ENCODE results near the gene ESPL1.
"Not testable (repeated sequence)": the region's sequence is repeated elsewhere in the genome, so short reads cannot be mapped to it uniquely, and the experiment has no call there.

The ESPL1 gene

DNA sequence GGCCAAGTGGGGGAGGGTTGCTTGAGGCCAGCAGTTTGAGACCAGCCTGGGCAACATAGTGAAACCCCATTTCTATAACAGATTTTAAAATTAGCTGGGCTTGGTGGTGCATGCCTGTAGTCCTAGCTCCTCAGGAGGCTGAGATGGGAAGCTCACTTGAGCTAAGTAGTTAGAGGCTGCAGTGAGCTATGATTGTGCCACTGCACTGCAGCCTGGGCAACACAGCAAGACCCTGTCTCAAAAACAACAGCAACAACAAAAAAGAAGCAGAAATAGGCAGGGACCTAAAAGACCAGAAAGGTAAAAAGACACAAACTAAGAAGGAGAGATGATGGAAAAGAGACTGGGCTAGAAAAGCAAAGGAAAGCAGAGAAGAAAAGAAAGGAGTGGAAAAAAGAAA, 64.2 kb downstream of the ESPL1 start:
- not testable (repeated sequence) for H3K23ac ChIP-seq (ENCODE audit: low read depth, low read length, poor library complexity); H3K4ac ChIP-seq (ENCODE audit: low read length); H3K9me3 ChIP-seq (replicated peaks in 1 of 2; ENCODE audit: control insufficient read depth in 2 of 2, insufficient read depth in 1 of 2, low read depth in 1 of 2, low read length in 2 of 2); H3K36me3 ChIP-seq (replicated peaks in 1 of 2; ENCODE audit: control insufficient read depth in 2 of 2, insufficient read depth in 2 of 2, low read length in 2 of 2); DNase-seq (ENCODE audit: low spot score); H2BK12ac ChIP-seq (ENCODE audit: low read length); H3K27ac ChIP-seq (replicated peaks; ENCODE audit: low read length); H2BK15ac ChIP-seq (ENCODE audit: low read length); H3K9ac ChIP-seq (ENCODE audit: low read depth, low read length, poor library complexity); H4K8ac ChIP-seq (ENCODE audit: low read depth, low read length); H2AFZ ChIP-seq (ENCODE audit: low read length); H2AK5ac ChIP-seq (ENCODE audit: low read depth, low read length); H3K18ac ChIP-seq (ENCODE audit: low read length); H2BK120ac ChIP-seq (ENCODE audit: low read depth, low read length); H2BK5ac ChIP-seq (ENCODE audit: low read length); H3K14ac ChIP-seq (ENCODE audit: low read length); H3K4me3 ChIP-seq (ENCODE audit: low read length in 2 of 2); H3K79me1 ChIP-seq (ENCODE audit: low read depth, low read length); H4K91ac ChIP-seq (ENCODE audit: low read depth, low read length, poor library complexity); H3K4me2 ChIP-seq (ENCODE audit: insufficient read depth, low read length, poor library complexity, severe bottlenecking)
- peaks cover 5 to 24% of the 10 kb centered on the region in 2 donors for H3K4me1 ChIP-seq (ENCODE audit: control insufficient read depth in 2 of 2, insufficient read depth in 1 of 2, low read depth in 1 of 2, low read length in 2 of 2)
- H3K27me3 ChIP-seq (ENCODE audit: control insufficient read depth in 3 of 3, insufficient read depth in 3 of 3, low read depth in 1 of 3, low read length in 3 of 3), result peaks cover 0 to 82% (median 6%) of the 10 kb centered on the region in 3 experiments

DNA sequence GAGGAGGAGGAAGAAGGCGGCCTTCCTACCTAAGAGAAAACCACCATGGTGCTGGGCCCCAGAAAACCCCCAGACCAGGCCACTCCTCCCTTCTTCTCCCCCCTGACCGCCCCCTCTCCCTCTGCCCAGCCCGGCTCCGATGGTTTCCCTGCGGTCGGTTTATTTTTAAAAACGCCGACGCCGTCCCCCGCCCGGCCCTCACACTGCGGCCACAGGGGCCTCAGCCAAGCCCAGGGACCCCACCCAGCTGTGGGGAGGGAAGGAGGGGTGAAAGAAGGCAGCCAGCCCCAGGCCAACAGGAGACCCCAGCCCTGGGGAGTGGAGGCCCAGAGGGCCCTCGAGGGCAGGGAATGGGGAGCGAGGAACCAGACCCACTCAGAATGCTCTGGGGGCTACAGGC, 64.6 kb downstream of the ESPL1 start:
- H3K27me3 ChIP-seq (ENCODE audit: control insufficient read depth in 3 of 3, insufficient read depth in 3 of 3, low read depth in 1 of 3, low read length in 3 of 3), result peaks cover 0 to 82% (median 6%) of the 10 kb centered on the region in 3 experiments
- no peak for DNase-seq (ENCODE audit: low spot score)
- H2BK12ac ChIP-seq (ENCODE audit: low read length), result no peak overlapping the region
- H4K91ac ChIP-seq (ENCODE audit: low read depth, low read length, poor library complexity), result no peak overlapping the region
- H3K9me3 ChIP-seq (replicated peaks in 1 of 2; ENCODE audit: control insufficient read depth in 2 of 2, insufficient read depth in 1 of 2, low read depth in 1 of 2, low read length in 2 of 2), result no peaks in the 10 kb centered on the region
- peaks cover 5 to 27% of the 10 kb centered on the region in 2 donors for H3K4me1 ChIP-seq (ENCODE audit: control insufficient read depth in 2 of 2, insufficient read depth in 1 of 2, low read depth in 1 of 2, low read length in 2 of 2)
- no peak overlapping the region for H3K4me3 ChIP-seq (ENCODE audit: low read length in 2 of 2)
- H3K4me2 ChIP-seq (ENCODE audit: insufficient read depth, low read length, poor library complexity, severe bottlenecking), result no peak overlapping the region
- no peak overlapping the region for H3K23ac ChIP-seq (ENCODE audit: low read depth, low read length, poor library complexity)
- H3K18ac ChIP-seq (ENCODE audit: low read length), result no peak overlapping the region
- no peak overlapping the region for H3K4ac ChIP-seq (ENCODE audit: low read length)
- H2BK120ac ChIP-seq (ENCODE audit: low read depth, low read length), result no peak overlapping the region
- no peak overlapping the region for H3K27ac ChIP-seq (replicated peaks; ENCODE audit: low read length)
- H3K36me3 ChIP-seq (replicated peaks in 1 of 2; ENCODE audit: control insufficient read depth in 2 of 2, insufficient read depth in 2 of 2, low read length in 2 of 2), result no peaks in the 10 kb centered on the region
- no peak overlapping the region for H2AK5ac ChIP-seq (ENCODE audit: low read depth, low read length)
- H3K14ac ChIP-seq (ENCODE audit: low read length), result no peak overlapping the region
- H2BK5ac ChIP-seq (ENCODE audit: low read length), result no peak overlapping the region
- H3K79me1 ChIP-seq (ENCODE audit: low read depth, low read length), result no peaks in the 10 kb centered on the region
- H3K9ac ChIP-seq (ENCODE audit: low read depth, low read length, poor library complexity), result no peak overlapping the region
- peak overlapping the region; percentile 62 for H2BK15ac ChIP-seq (ENCODE audit: low read length)
- no CpG with 5 or more reads among the region's 15 CpGs for WGBS, 2 donors (ENCODE audit: extremely low coverage in 2 of 2, insufficient read length in 2 of 2, insufficient replicate concordance in 1 of 2)
- H4K8ac ChIP-seq (ENCODE audit: low read depth, low read length), result no peak overlapping the region
- no peak overlapping the region for H2AFZ ChIP-seq (ENCODE audit: low read length)

DNA sequence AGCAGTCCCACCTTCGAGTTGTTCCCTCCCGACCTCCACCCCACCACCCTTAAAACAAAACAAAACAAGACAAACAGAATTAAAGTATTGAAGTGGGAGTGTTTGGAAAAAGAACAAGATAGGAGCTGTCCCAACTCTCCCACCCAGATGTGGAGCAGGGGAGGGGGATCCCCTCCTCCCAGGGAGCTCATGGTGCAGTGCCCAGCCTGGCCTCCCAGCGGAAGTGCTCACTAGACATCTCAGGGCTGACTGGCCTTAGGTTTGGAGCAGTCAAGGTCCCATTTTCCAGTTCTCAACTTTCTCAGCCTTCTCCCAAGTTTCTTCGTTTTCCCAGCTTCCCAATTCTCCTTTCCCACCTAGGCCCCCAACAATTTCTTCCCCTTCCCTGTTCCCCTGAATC, 65.2 kb downstream of the ESPL1 start:
- no peak overlapping the region for H3K9ac ChIP-seq (ENCODE audit: low read depth, low read length, poor library complexity)
- no peak overlapping the region for H3K27ac ChIP-seq (replicated peaks; ENCODE audit: low read length)
- no peak overlapping the region for H4K8ac ChIP-seq (ENCODE audit: low read depth, low read length)
- H2BK5ac ChIP-seq (ENCODE audit: low read length), result peak overlapping the region; percentile 57
- H3K4me1 ChIP-seq (ENCODE audit: control insufficient read depth in 2 of 2, insufficient read depth in 1 of 2, low read depth in 1 of 2, low read length in 2 of 2), result peaks cover 5 to 28% of the 10 kb centered on the region in 2 donors
- H3K4me2 ChIP-seq (ENCODE audit: insufficient read depth, low read length, poor library complexity, severe bottlenecking), result no peak overlapping the region
- no peak overlapping the region for H2AFZ ChIP-seq (ENCODE audit: low read length)
- no peak for DNase-seq (ENCODE audit: low spot score)
- no CpG with 5 or more reads among the region's 4 CpGs for WGBS, 2 donors (ENCODE audit: extremely low coverage in 2 of 2, insufficient read length in 2 of 2, insufficient replicate concordance in 1 of 2)
- no peak overlapping the region for H3K4ac ChIP-seq (ENCODE audit: low read length)
- no peak overlapping the region for H2BK15ac ChIP-seq (ENCODE audit: low read length)
- peaks cover 0 to 82% (median 4%) of the 10 kb centered on the region in 3 experiments for H3K27me3 ChIP-seq (ENCODE audit: control insufficient read depth in 3 of 3, insufficient read depth in 3 of 3, low read depth in 1 of 3, low read length in 3 of 3)
- peak overlapping the region; percentile 85 for H3K14ac ChIP-seq (ENCODE audit: low read length)
- no peak overlapping the region for H3K23ac ChIP-seq (ENCODE audit: low read depth, low read length, poor library complexity)
- no peak overlapping the region for H2BK120ac ChIP-seq (ENCODE audit: low read depth, low read length)
- H2BK12ac ChIP-seq (ENCODE audit: low read length), result peak overlapping the region; percentile 77
- no peaks in the 10 kb centered on the region for H3K36me3 ChIP-seq (replicated peaks in 1 of 2; ENCODE audit: control insufficient read depth in 2 of 2, insufficient read depth in 2 of 2, low read length in 2 of 2)
- H2AK5ac ChIP-seq (ENCODE audit: low read depth, low read length), result peak overlapping the region; percentile 78
- no peaks in the 10 kb centered on the region for H3K79me1 ChIP-seq (ENCODE audit: low read depth, low read length)
- no peaks in the 10 kb centered on the region for H3K9me3 ChIP-seq (replicated peaks in 1 of 2; ENCODE audit: control insufficient read depth in 2 of 2, insufficient read depth in 1 of 2, low read depth in 1 of 2, low read length in 2 of 2)
- no peak overlapping the region for H3K4me3 ChIP-seq (ENCODE audit: low read length in 2 of 2)
- peak overlapping the region; percentile 58 for H3K18ac ChIP-seq (ENCODE audit: low read length)
- H4K91ac ChIP-seq (ENCODE audit: low read depth, low read length, poor library complexity), result no peak overlapping the region

DNA sequence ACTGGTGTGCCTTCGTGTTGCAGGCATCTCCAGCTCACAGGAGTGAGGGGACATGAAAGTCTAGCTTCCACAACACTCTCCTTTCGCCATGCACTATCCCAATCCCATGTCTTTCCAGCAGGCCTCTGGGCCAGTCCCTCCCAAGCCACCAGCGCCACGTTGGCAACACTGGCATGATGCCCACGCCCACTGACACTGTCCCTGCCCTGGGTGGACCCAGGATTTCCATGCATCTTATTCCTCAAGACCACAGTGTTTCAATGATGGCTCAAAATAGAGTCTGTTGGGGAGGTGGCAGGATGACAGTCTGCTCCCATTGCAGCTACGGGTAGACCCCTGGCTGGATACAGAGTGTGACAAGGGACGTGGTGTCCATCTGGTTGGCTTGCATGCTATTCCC, 65.7 kb downstream of the ESPL1 start:
- Histone ChIP-seq H2BK15ac (ENCODE audit: low read length) (peak overlapping the region; percentile 82), H3K79me1 (ENCODE audit: low read depth, low read length) (no peaks in the 10 kb centered on the region), H2BK12ac (ENCODE audit: low read length) (peak overlapping the region; percentile 77), H3K4me2 (ENCODE audit: insufficient read depth, low read length, poor library complexity, severe bottlenecking) (no peak overlapping the region), H3K27ac (replicated peaks; ENCODE audit: low read length) (no peak overlapping the region), H4K8ac (ENCODE audit: low read depth, low read length) (peak overlapping the region; percentile 30), H2AK5ac (ENCODE audit: low read depth, low read length) (peak overlapping the region; percentile 78), H3K27me3 (ENCODE audit: control insufficient read depth in 3 of 3, insufficient read depth in 3 of 3, low read depth in 1 of 3, low read length in 3 of 3) (peaks cover 0 to 84% (median 2%) of the 10 kb centered on the region in 3 experiments), H3K9ac (ENCODE audit: low read depth, low read length, poor library complexity) (no peak overlapping the region), H3K4me3 (ENCODE audit: low read length in 2 of 2) (no peak overlapping the region), H2BK120ac (ENCODE audit: low read depth, low read length) (peak overlapping the region; percentile 81), H3K14ac (ENCODE audit: low read length) (peak overlapping the region; percentile 85), H2AFZ (ENCODE audit: low read length) (no peak overlapping the region), H4K91ac (ENCODE audit: low read depth, low read length, poor library complexity) (no peak overlapping the region), H3K18ac (ENCODE audit: low read length) (peak overlapping the region; percentile 51), H3K36me3 (replicated peaks in 1 of 2; ENCODE audit: control insufficient read depth in 2 of 2, insufficient read depth in 2 of 2, low read length in 2 of 2) (no peaks in the 10 kb centered on the region), H3K23ac (ENCODE audit: low read depth, low read length, poor library complexity) (peak overlapping the region; percentile 94), H2BK5ac (ENCODE audit: low read length) (peak overlapping the region; percentile 57), H3K4ac (ENCODE audit: low read length) (peak overlapping the region; percentile 53), H3K4me1 (ENCODE audit: control insufficient read depth in 2 of 2, insufficient read depth in 1 of 2, low read depth in 1 of 2, low read length in 2 of 2) (peaks cover 5 to 33% of the 10 kb centered on the region in 2 donors), H3K9me3 (replicated peaks in 1 of 2; ENCODE audit: control insufficient read depth in 2 of 2, insufficient read depth in 1 of 2, low read depth in 1 of 2, low read length in 2 of 2) (no peaks in the 10 kb centered on the region)
- WGBS, 2 donors (ENCODE audit: extremely low coverage in 2 of 2, insufficient read length in 2 of 2, insufficient replicate concordance in 1 of 2), result no CpG with 5 or more reads among the region's 7 CpGs
- no peak for DNase-seq (ENCODE audit: low spot score)

Data from neuronal stem cell (in vitro differentiated cells).